IMR-90 (cell line): ENCODE results near the gene ITGA3. TPM values are rescaled to one million over a fixed set of nuclear protein-coding genes. Genes with fewer than 3 reads are reported as not detected.

Experiments used
- ATAC-seq: fragments of 200-7000 bp; cut with Tn5 transposase; 2 replicates; pipeline ENCODE4 v1.9.1; 2020; ENCODE audit warnings: low read depth, mild to moderate bottlenecking, moderate library complexity
- BruUV-seq: library from RNA; stranded (reverse); fragments of 400-500 nt; replicated peaks from 2 replicates; lab custom pipeline; 2021; lab: Mats Ljungman, UMichigan
- CTCF ChIA-PET: fragments of 300-600 bp; formaldehyde crosslinking; extraction: SDS; loops from one replicate; lab custom pipeline; 2021; ENCODE audit warnings: antibody characterized with exemption; lab: Yijun Ruan, JAX
- POLR2A ChIA-PET: fragments of 300-600 bp; sonication (Branson Sonifier 250); formaldehyde crosslinking; loops from one replicate; lab custom pipeline; 2022; ENCODE audit warnings: antibody characterized with exemption; ENCODE audit not compliant: unreplicated experiment; lab: Charles Lee
- DNase-seq: peaks from one replicate; pipeline ENCODE4 v3.0.0; 2013
- H2AFZ ChIP-seq: replicated peaks from 2 replicates; pipeline ENCODE3; 2013; ENCODE audit warnings: low read length, mild to moderate bottlenecking; ENCODE audit not compliant: poor library complexity
- H2AK5ac ChIP-seq: 2 replicates; pipeline ENCODE4 v1.6.1; 2013; ENCODE audit warnings: low read depth, low read length, inconsistent platforms
- H2AK9ac ChIP-seq: replicated peaks from 2 replicates; pipeline ENCODE3; 2013; ENCODE audit warnings: mild to moderate bottlenecking, low read depth, low read length, moderate library complexity; ENCODE audit not compliant: poor library complexity
- H2BK120ac ChIP-seq: 2 replicates; pipeline ENCODE4 v1.6.1; 2013; ENCODE audit warnings: low read depth, low read length, inconsistent platforms
- H2BK15ac ChIP-seq: 3 replicates; pipeline ENCODE4 v1.6.1; 2013; ENCODE audit warnings: low read depth, low read length, inconsistent platforms
- H2BK20ac ChIP-seq: 2 replicates; pipeline ENCODE4 v1.6.1; 2013; ENCODE audit warnings: low read depth, mild to moderate bottlenecking, inconsistent platforms, low read length, moderate library complexity
- H2BK5ac ChIP-seq: 2 replicates; pipeline ENCODE4 v1.6.1; 2013; ENCODE audit warnings: mild to moderate bottlenecking, low read depth, low read length, inconsistent platforms; ENCODE audit not compliant: poor library complexity, severe bottlenecking
- H3K14ac ChIP-seq: replicated peaks from 2 replicates; pipeline ENCODE4 v1.6.1; 2013; ENCODE audit warnings: low read depth, low read length, inconsistent platforms
- H3K18ac ChIP-seq: 2 replicates; pipeline ENCODE4 v1.6.1; 2013; ENCODE audit warnings: low read depth, low read length, control low read depth
- H3K23ac ChIP-seq: 2 replicates; pipeline ENCODE4 v1.6.1; 2013; ENCODE audit warnings: low read depth, low read length, inconsistent platforms
- H3K27ac ChIP-seq: 2 replicates; pipeline ENCODE4 v1.5.1; 2013; ENCODE audit warnings: mild to moderate bottlenecking, control low read depth, low read length; ENCODE audit not compliant: insufficient read depth
- H3K27me3 ChIP-seq: 2 replicates; pipeline ENCODE4 v1.6.1; 2013; ENCODE audit warnings: low read length; ENCODE audit not compliant: control insufficient read depth, insufficient read depth
- H3K36me3 ChIP-seq: 2 replicates; pipeline ENCODE4 v1.6.1; 2013; ENCODE audit warnings: low read length, mixed read lengths; ENCODE audit not compliant: control insufficient read depth, insufficient read depth
- H3K4ac ChIP-seq: 2 replicates; pipeline ENCODE4 v1.6.1; 2013; ENCODE audit warnings: low read depth, low read length, inconsistent platforms
- H3K4me1 ChIP-seq: 2 replicates; pipeline ENCODE4 v1.6.1; 2013; ENCODE audit warnings: low read length, mixed read lengths; ENCODE audit not compliant: control insufficient read depth, insufficient read depth
- H3K4me2 ChIP-seq: 2 replicates; pipeline ENCODE4 v1.6.1; 2013; ENCODE audit warnings: low read depth, mild to moderate bottlenecking, control low read depth, low read length, moderate library complexity
- H3K4me3 ChIP-seq: 2 replicates; pipeline ENCODE4 v1.5.1; 2013; ENCODE audit warnings: low read depth, mild to moderate bottlenecking, control low read depth, low read length, moderate library complexity; ENCODE audit not compliant: insufficient read depth
- H3K56ac ChIP-seq: 2 replicates; pipeline ENCODE4 v1.6.1; 2013; ENCODE audit warnings: low read length, inconsistent platforms; ENCODE audit not compliant: insufficient read depth; ENCODE audit errors: extremely low read depth
- H3K79me1 ChIP-seq, 2 experiments: 2 replicates each; pipeline ENCODE4 v1.6.1; 2013; ENCODE audit warnings: low read length in 2 of 2, inconsistent platforms in 1 of 2, low read depth in 1 of 2
- H3K9ac ChIP-seq: 2 replicates; pipeline ENCODE4 v1.6.1; 2013; ENCODE audit warnings: low read depth, low read length, control low read depth
- H3K9me1 ChIP-seq: 2 replicates; pipeline ENCODE4 v1.6.1; 2013; ENCODE audit warnings: low read length, inconsistent platforms; ENCODE audit not compliant: insufficient read depth
- H3K9me3 ChIP-seq: 2 replicates; pipeline ENCODE4 v1.6.1; 2013; ENCODE audit warnings: low read length; ENCODE audit not compliant: control insufficient read depth, insufficient read depth
- H4K20me1 ChIP-seq: 2 replicates; pipeline ENCODE4 v1.6.1; 2013; ENCODE audit warnings: low read length, inconsistent platforms; ENCODE audit not compliant: insufficient read depth
- H4K5ac ChIP-seq: 2 replicates; pipeline ENCODE4 v1.6.1; 2013; ENCODE audit warnings: mild to moderate bottlenecking, low read depth, low read length, control low read depth
- H4K8ac ChIP-seq, 2 experiments: 2 replicates each; pipeline ENCODE4 v1.6.1; 2013; ENCODE audit warnings: low read depth in 2 of 2, low read length in 2 of 2, control low read depth in 1 of 2, inconsistent platforms in 1 of 2
- H4K91ac ChIP-seq: 2 replicates; pipeline ENCODE4 v1.6.1; 2013; ENCODE audit warnings: low read depth, low read length, inconsistent platforms; ENCODE audit not compliant: insufficient read depth
- CEBPB ChIP-seq: IDR thresholded peaks from 2 replicates; pipeline ENCODE4 v1.6.1; 2012; ENCODE audit warnings: low read depth, low read length, improper control_type of control experiment
- FOS ChIP-seq: fragments of 150-350 bp; IDR thresholded peaks from 2 replicates; pipeline ENCODE4 v1.6.1; 2016; ENCODE audit warnings: low read depth, low read length
- MAFK ChIP-seq: IDR thresholded peaks from 2 replicates; pipeline ENCODE4 v1.6.1; 2012; ENCODE audit warnings: low read depth, low read length, improper control_type of control experiment
- MAZ ChIP-seq: IDR thresholded peaks from 2 replicates; pipeline ENCODE4 v1.6.1; 2012; ENCODE audit warnings: low read depth, mild to moderate bottlenecking, low read length, improper control_type of control experiment, moderate library complexity, borderline replicate concordance
- POLR2A ChIP-seq: IDR thresholded peaks from 2 replicates; pipeline ENCODE4 v1.6.1; 2012; ENCODE audit warnings: mild to moderate bottlenecking, low read depth, low read length
- RAD21 ChIP-seq: IDR thresholded peaks from 2 replicates; pipeline ENCODE4 v1.6.1; 2012; ENCODE audit warnings: low read length, improper control_type of control experiment
- RCOR1 ChIP-seq: IDR thresholded peaks from 2 replicates; pipeline ENCODE4 v1.6.1; 2012; ENCODE audit warnings: mild to moderate bottlenecking, low read length, improper control_type of control experiment; ENCODE audit not compliant: insufficient replicate concordance
- RFX5 ChIP-seq: IDR thresholded peaks from 2 replicates; pipeline ENCODE4 v1.8.0; 2012; ENCODE audit warnings: low read depth, mild to moderate bottlenecking, low read length, moderate library complexity
- SMC3 ChIP-seq: fragments of 150-350 bp; IDR thresholded peaks from 2 replicates; pipeline ENCODE4 v1.6.1; 2016; ENCODE audit warnings: low read depth, mild to moderate bottlenecking, antibody characterized with exemption, low read length, moderate library complexity
- WGBS, 2 experiments: methylation state at CpG; one replicate each; pipeline versions ENCODE4 v1.1.5 to v1.1.7; 2013; ENCODE audit warnings: missing lambda C conversion rate in 2 of 2; ENCODE audit not compliant: insufficient read length in 1 of 2; ENCODE audit errors: extremely low coverage in 2 of 2; 5-methylcytosine and 5-hydroxymethylcytosine counted together
- dilution Hi-C: fragments of 300-500 bp; cut with HindIII; formaldehyde crosslinking; loops from one replicate; pipeline ENCODE4 v1.14.3; 2018; ENCODE audit warnings: low sequenced_read_pairs; ENCODE audit not compliant: unreplicated experiment
- in situ Hi-C: fragments of 300-500 bp; cut with MboI; formaldehyde crosslinking; loops from 3 replicates; pipeline ENCODE4 v1.14.3; 2019; ENCODE audit warnings: low sequenced_read_pairs, inconsistent platforms, mixed read lengths
- intact Hi-C: fragments of 100-400 bp; cut with micrococcal nuclease; formaldehyde crosslinking; loops from 2 replicates; pipeline ENCODE4 v1.10.0; 2022
- polyA plus RNA-seq, 3 experiments: library from polyadenylated mRNA; depleted of rRNA; stranded (reverse); fragments of >200 nt; gene quantifications; 2 replicates each; pipeline ENCODE4 v1.2.3, GENCODE V29; 2012; ENCODE audit warnings: low replicate concordance in 1 of 3
- total RNA-seq: library from RNA; depleted of rRNA; stranded (reverse); fragments of >200 nt; gene quantifications from 2 replicates; pipeline ENCODE4 v1.2.3, GENCODE V29; 2012
- TF ChIP-seq, protein P1 (sequence below): fragments of 150-350 bp; IDR thresholded peaks from 2 replicates; pipeline ENCODE4 v1.6.1; 2016; ENCODE audit warnings: low read depth, mild to moderate bottlenecking, low read length, moderate library complexity, borderline replicate concordance

ITGA3 gene
- total and polyA plus RNA-seq, 2 of the 4 experiments (the other 2 are of a cell fraction) = 78.0 to 202 TPM

DNA sequence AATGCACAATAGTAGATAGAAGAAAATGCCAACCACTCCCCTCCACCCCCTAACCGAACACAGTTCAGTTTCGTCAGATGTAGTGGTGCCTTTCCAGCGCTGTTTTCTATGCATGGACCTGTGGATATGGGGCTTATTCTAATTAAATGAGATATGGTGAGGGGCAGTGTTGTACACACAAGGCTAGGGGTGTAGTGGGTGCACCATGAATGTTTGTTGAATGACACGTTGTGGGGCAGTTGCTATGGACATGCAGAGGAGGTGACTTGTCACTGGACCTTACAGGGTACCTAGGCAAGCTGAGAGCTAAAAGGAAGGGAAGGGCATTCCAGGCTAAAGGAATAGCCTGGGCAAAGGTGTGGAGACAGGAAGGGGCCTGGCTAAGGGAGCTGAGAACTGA lies 42.7 kb downstream of the ITGA3 start:
- Histone ChIP-seq H3K18ac (no peak overlapping the region), H3K23ac (no peak overlapping the region), H3K9me1 (0 out of 2 replicates have a peak, but pooled peaks cover 6% of the 10 kb centered on the region), H2BK15ac (no peak overlapping the region), H3K14ac (no peak overlapping the region), H2BK20ac (no peak overlapping the region), H3K79me1 (peaks cover 6 to 16% of the 10 kb centered on the region in 2 experiments; a peak in 3 of 4 replicates), H3K9ac (no peak overlapping the region), H3K9me3 (no peaks in the 10 kb centered on the region), H2AK9ac (no peak overlapping the region), H3K56ac (no peak overlapping the region), H3K4me2 (no peak overlapping the region), H2BK5ac (no peak overlapping the region), H4K5ac (no peak overlapping the region), H4K20me1 (peaks cover 7% of the 10 kb centered on the region), H3K4ac (no peak overlapping the region), H2AK5ac (no peak overlapping the region; the same call in 1 of the 2 replicates), H3K27me3 (no peaks in the 10 kb centered on the region), H4K91ac (no peak overlapping the region), H2BK120ac (no peak overlapping the region), H3K36me3 (peaks cover 13% of the 10 kb centered on the region), H3K4me3 (no peak overlapping the region), H3K4me1 (peaks cover 23% of the 10 kb centered on the region), H2AFZ (no peak overlapping the region), H4K8ac (no peak overlapping the region), H3K27ac (no peak overlapping the region)
- CTCF ChIA-PET = no interaction called here
- in situ Hi-C loops (no loop called here), dilution Hi-C loops (no loop called here), intact Hi-C loops (no loop called here)
- POLR2A ChIA-PET = no interaction called here
- no peak for TF ChIP-seq CEBPB
- TF ChIP-seq SMC3 = no peak
- no peak for TF ChIP-seq FOS
- TF ChIP-seq, protein P1, sequence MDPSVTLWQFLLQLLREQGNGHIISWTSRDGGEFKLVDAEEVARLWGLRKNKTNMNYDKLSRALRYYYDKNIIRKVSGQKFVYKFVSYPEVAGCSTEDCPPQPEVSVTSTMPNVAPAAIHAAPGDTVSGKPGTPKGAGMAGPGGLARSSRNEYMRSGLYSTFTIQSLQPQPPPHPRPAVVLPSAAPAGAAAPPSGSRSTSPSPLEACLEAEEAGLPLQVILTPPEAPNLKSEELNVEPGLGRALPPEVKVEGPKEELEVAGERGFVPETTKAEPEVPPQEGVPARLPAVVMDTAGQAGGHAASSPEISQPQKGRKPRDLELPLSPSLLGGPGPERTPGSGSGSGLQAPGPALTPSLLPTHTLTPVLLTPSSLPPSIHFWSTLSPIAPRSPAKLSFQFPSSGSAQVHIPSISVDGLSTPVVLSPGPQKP = no peak
- TF ChIP-seq RFX5 = no peak
- TF ChIP-seq POLR2A = no peak
- no peak for TF ChIP-seq RAD21
- TF ChIP-seq RCOR1 = no peak
- TF ChIP-seq MAZ = no peak
- no peak for TF ChIP-seq MAFK
- no peak for DNase-seq
- BruUV-seq = no TSS peak
- 57% methylated on average over 1 of the region's 4 CpGs; no CpG with 5 or more reads in 1 of the 2 experiments for WGBS, 2 experiments
- no peak for ATAC-seq
